AG04450 (cell line): ENCODE measurements around the gene NTM. TPM values are rescaled to one million over a fixed set of nuclear protein-coding genes. Genes with fewer than 3 reads are reported as not detected.

Source experiments
- CTCF ChIA-PET: fragments of 300-600, 350-600 bp; formaldehyde crosslinking; extraction: SDS; loops from one replicate; lab custom pipeline; 2022; ENCODE audit warnings: antibody characterized with exemption, inconsistent platforms; lab: Charles Lee
- POLR2A ChIA-PET: fragments of 350-600 bp; formaldehyde crosslinking; extraction: SDS; loops from one replicate; lab custom pipeline; 2021; ENCODE audit warnings: antibody characterized with exemption, inconsistent platforms; lab: Yijun Ruan, JAX
- DNase-seq: peaks from one replicate; pipeline ENCODE4 v3.0.0-alpha.2; 2011; ENCODE audit warnings: low read depth, low spot score
- H3K27ac ChIP-seq: one replicate; pipeline ENCODE4 v1.5.1; 2012; ENCODE audit warnings: low read depth, low read length, control low read depth
- H3K27me3 ChIP-seq: one replicate; pipeline ENCODE4 v1.6.0; 2012; ENCODE audit warnings: low read length; ENCODE audit not compliant: control insufficient read depth, insufficient read depth
- H3K4me3 ChIP-seq: 2 replicates; pipeline ENCODE4 v1.5.1; 2011; ENCODE audit warnings: mild to moderate bottlenecking, low read depth, low read length, control low read depth
- H3K9me3 ChIP-seq: 2 replicates; pipeline ENCODE4 v1.5.1; 2012; ENCODE audit warnings: low read length; ENCODE audit not compliant: control insufficient read depth, insufficient read depth
- CTCF ChIP-seq: IDR thresholded peaks from 2 replicates; pipeline ENCODE4 v1.5.1; 2011; ENCODE audit warnings: low read depth, low read length, control low read depth, inconsistent platforms
- polyA plus RNA-seq: library from polyadenylated mRNA; depleted of rRNA; stranded (reverse); fragments of >200 nt; gene quantifications from 2 replicates; pipeline ENCODE4 v1.2.3, GENCODE V29; 2011

Gene NTM
- polyA plus RNA-seq, 1 experiment: 26.9 TPM

- no peak for TF ChIP-seq CTCF
- POLR2A ChIA-PET: no interaction called here
- H3K27ac ChIP-seq: no peak overlapping the region
- DNase-seq: no peak
- no peak overlapping the region for H3K4me3 ChIP-seq
- H3K27me3 ChIP-seq: no peaks in the 10 kb centered on the region
- no peaks in the 10 kb centered on the region for H3K9me3 ChIP-seq
- CTCF ChIA-PET: no interaction called here
Measured at GRCh38 chr11:131671320-131671719, 300.9 kb downstream of the NTM start.

- POLR2A ChIA-PET: no interaction called here
- no peak for TF ChIP-seq CTCF
- no peaks in the 10 kb centered on the region for H3K27me3 ChIP-seq
- CTCF ChIA-PET: no interaction called here
- no peak overlapping the region for H3K4me3 ChIP-seq
- no peak overlapping the region for H3K27ac ChIP-seq
- no peak for DNase-seq
- no peaks in the 10 kb centered on the region for H3K9me3 ChIP-seq
Measured at GRCh38 chr11:131671734-131672133, 301.3 kb downstream of the NTM start.

- TF ChIP-seq CTCF: no peak
- POLR2A ChIA-PET: no interaction called here
- H3K27ac ChIP-seq: no peak overlapping the region
- H3K27me3 ChIP-seq: no peaks in the 10 kb centered on the region
- CTCF ChIA-PET: no interaction called here
- no peaks in the 10 kb centered on the region for H3K9me3 ChIP-seq
- DNase-seq: no peak
- H3K4me3 ChIP-seq: no peak overlapping the region
Measured at GRCh38 chr11:131672191-131672590, 301.8 kb downstream of the NTM start.

GRCh38 chr11:131674051-131674755 lies 303.8 kb downstream of the NTM start:
- DNase-seq: peak; percentile 74
- CTCF ChIA-PET: interaction anchor here (0.5 to 3.0 kb wide), 136 partner anchors 8 to 1829 kb away, joined by 3 to 126 read pairs (median 4); partner anchors contain the start of gene SNX19
- POLR2A ChIA-PET: interaction anchor here (0.5 kb wide), 1 partner anchor 84 kb away, joined by 3 read pairs; no protein-coding TSS in a partner anchor
- H3K4me3 ChIP-seq: no peak overlapping the region
- H3K27ac ChIP-seq: no peak overlapping the region
- H3K27me3 ChIP-seq: no peaks in the 10 kb centered on the region
- peak; percentile 99 for TF ChIP-seq CTCF
- no peaks in the 10 kb centered on the region for H3K9me3 ChIP-seq

- Histone ChIP-seq H3K27ac (no peak overlapping the region), H3K4me3 (no peak overlapping the region), H3K27me3 (no peaks in the 10 kb centered on the region), H3K9me3 (no peaks in the 10 kb centered on the region)
- POLR2A ChIA-PET: no interaction called here
- CTCF ChIA-PET: interaction anchor here (1.0 to 3.0 kb wide), 28 partner anchors 7 to 1286 kb away, joined by 3 to 126 read pairs (median 8); partner anchors contain the start of gene SNX19
- no peak for DNase-seq
- TF ChIP-seq CTCF: no peak
Measured at GRCh38 chr11:131675121-131675888, 304.9 kb downstream of the NTM start.
